ENCODE results near the gene ART3. TPM values are rescaled to one million over a fixed set of nuclear protein-coding genes. Genes with fewer than 3 reads are reported as not detected.
"Not testable (repeated sequence)": the region's sequence is repeated elsewhere in the genome, so short reads cannot be mapped to it uniquely, and the experiment has no call there.

ART3 gene
- polyA plus RNA-seq, 2 of the 4 experiments (the other 2 are of a cell fraction), result not detected

GRCh38 chr4:76035799-76036380 is 38.6 kb upstream of the ART3 start, which contains the start of gene CXCL11:
Gene CXCL11 (minus strand): TSS chr4:76036070. CDS start chr4:76035987, 83 bp downstream.
- no peak for DNase-seq (ENCODE audit: low read depth in 1 of 2, low spot score in 1 of 2)
- no peak for FAIRE-seq
- no peak within 1 kb of the TSS for H3K27ac ChIP-seq
- ATAC-seq, result no peak
- H3K4me3 ChIP-seq, result no peak within 1 kb of the TSS
- H3K4me2 ChIP-seq, result no peak within 1 kb of the TSS
- 86% methylated on average over 2 of the region's 2 CpGs for whole genome bisulfite sequencing (ENCODE audit: missing lambda C conversion rate)
- CTCF ChIA-PET, result interaction anchor here (1.1 kb wide), 1 partner anchor 41 kb away, joined by 4 read pairs; no protein-coding TSS in a partner anchor
- POLR2A ChIA-PET, result no interaction called here
- H3K9me3 ChIP-seq, result no peaks in the 10 kb centered on the region
- no peaks in the 10 kb centered on the region for H3K4me1 ChIP-seq
- TF ChIP-seq ZC3H11A (IDR thresholded peaks at IDR 0.05) (no peak), EHF (CRISPR knock-in tag; IDR thresholded peaks at IDR 0.05) (no peak), ESRRA (IDR thresholded peaks at IDR 0.05; ENCODE audit: borderline replicate concordance, low read length) (no peak), CBX2 (IDR thresholded peaks at IDR 0.05; ENCODE audit: borderline replicate concordance, low read depth) (no peak), USF2 (IDR thresholded peaks at IDR 0.05) (no peak)

GRCh38 chr4:76036855-76037254 is 37.7 kb upstream of the ART3 start:
- H3K4me1 ChIP-seq, result no peaks in the 10 kb centered on the region
- TF ChIP-seq NR3C1 (IDR thresholded peaks at IDR 0.05) (no peak), POLR2A (IDR thresholded peaks at IDR 0.05; ENCODE audit: low read length) (no peak), FOSB (CRISPR knock-in tag; IDR thresholded peaks at IDR 0.05) (no peak), MAZ (IDR thresholded peaks at IDR 0.05; ENCODE audit: borderline replicate concordance, low read depth, low read length) (no peak), CBX8 (IDR thresholded peaks at IDR 0.05) (no peak), ZSCAN20 (CRISPR knock-in tag; IDR thresholded peaks at IDR 0.05) (no peak), HOXB13 (CRISPR knock-in tag; IDR thresholded peaks at IDR 0.05; ENCODE audit: low read depth) (no peak), RFX5 (IDR thresholded peaks at IDR 0.05) (no peak), HMGXB4 (CRISPR knock-in tag; IDR thresholded peaks at IDR 0.05; ENCODE audit: borderline replicate concordance) (no peak), CBX2 (IDR thresholded peaks at IDR 0.05; ENCODE audit: borderline replicate concordance, low read depth) (no peak), EP300 (IDR thresholded peaks at IDR 0.05) (no peak), CTCF (IDR thresholded peaks at IDR 0.05) (no peak), ZNF302 (CRISPR knock-in tag; IDR thresholded peaks at IDR 0.05) (no peak), HOXA7 (CRISPR knock-in tag; IDR thresholded peaks at IDR 0.05) (no peak), KDM5A (IDR thresholded peaks at IDR 0.05) (no peak), CHD4 (IDR thresholded peaks at IDR 0.05; ENCODE audit: borderline replicate concordance) (no peak)
- WGBS (ENCODE audit: missing lambda C conversion rate), result 82% methylated on average over 3 of the region's 3 CpGs
- ChIA-PET CTCF (interaction anchor here (1.1 kb wide), 1 partner anchor 42 kb away, joined by 4 read pairs; no protein-coding TSS in a partner anchor), POLR2A (no interaction called here)
- no peak for FAIRE-seq
- no peak for ATAC-seq
- H3K27ac ChIP-seq, result no peak overlapping the region
- DNase-seq (ENCODE audit: low read depth in 1 of 2, low spot score in 1 of 2), result no peak
- H3K9me3 ChIP-seq, result no peaks in the 10 kb centered on the region
- no peak overlapping the region for H3K4me2 ChIP-seq
- no peak overlapping the region for H3K4me3 ChIP-seq

GRCh38 chr4:76042241-76042998 is 32.1 kb upstream of the ART3 start:
- FAIRE-seq; H3K9me3 ChIP-seq; CTCF ChIA-PET; H3K4me1 ChIP-seq; H3K4me3 ChIP-seq; H3K4me2 ChIP-seq; H3K27ac ChIP-seq; DNase-seq (ENCODE audit: low read depth in 1 of 2, low spot score in 1 of 2); ATAC-seq; POLR2A ChIA-PET: not testable (repeated sequence)
- WGBS (ENCODE audit: missing lambda C conversion rate), result 81% methylated on average over 16 of the region's 18 CpGs

GRCh38 chr4:76043306-76043705 is 31.2 kb upstream of the ART3 start:
- H3K4me3 ChIP-seq; POLR2A ChIA-PET; FAIRE-seq; CTCF ChIA-PET; H3K4me1 ChIP-seq; H3K9me3 ChIP-seq; ATAC-seq; DNase-seq (ENCODE audit: low read depth in 1 of 2, low spot score in 1 of 2); H3K27ac ChIP-seq; H3K4me2 ChIP-seq: not testable (repeated sequence)
- WGBS (ENCODE audit: missing lambda C conversion rate), result 95% methylated on average over 4 of the region's 18 CpGs

- H3K9me3 ChIP-seq; H3K4me1 ChIP-seq; CTCF ChIA-PET; H3K4me2 ChIP-seq; H3K4me3 ChIP-seq; POLR2A ChIA-PET; FAIRE-seq; ATAC-seq; DNase-seq (ENCODE audit: low read depth in 1 of 2, low spot score in 1 of 2); H3K27ac ChIP-seq: not testable (repeated sequence)
- 25% methylated on average over 4 of the region's 4 CpGs for WGBS (ENCODE audit: missing lambda C conversion rate)
Measured at GRCh38 chr4:76044686-76045085, 29.8 kb upstream of the ART3 start.
